Keratinocyte (primary cell): ENCODE results near the gene AGER. TPM values are rescaled to one million over a fixed set of nuclear protein-coding genes. Genes with fewer than 3 reads are reported as not detected.

ENCODE experiments used
- DNase-seq: peaks from one replicate; pipeline ENCODE4 v3.0.0-alpha.2; 2011; ENCODE audit warnings: low read depth, missing footprints, low spot score
- FAIRE-seq: peaks from 2 replicates; lab custom pipeline; 2011; peaks lifted over from hg19 to GRCh38; lab: Jason Lieb, UNC
- H2AFZ ChIP-seq: 2 replicates; pipeline ENCODE4 v1.6.0; 2012; ENCODE audit warnings: low read length, control low read depth, inconsistent platforms; ENCODE audit not compliant: control insufficient read depth
- H3K27ac ChIP-seq: 2 replicates; pipeline ENCODE4 v1.5.1; 2011; ENCODE audit warnings: low read length; ENCODE audit not compliant: control insufficient read depth, insufficient read depth
- H3K27me3 ChIP-seq: 3 replicates; pipeline ENCODE4 v1.6.0; 2011; ENCODE audit warnings: low read length; ENCODE audit not compliant: control insufficient read depth, insufficient read depth; ENCODE audit errors: extremely low read depth
- H3K36me3 ChIP-seq, 2 experiments: 2 replicates in 1 of 2; 3 replicates in 1 of 2; pipeline ENCODE4 v1.5.1; 2011; ENCODE audit warnings: low read length in 2 of 2, mild to moderate bottlenecking in 1 of 2; ENCODE audit not compliant: control insufficient read depth in 2 of 2, insufficient read depth in 2 of 2; ENCODE audit errors: extremely low read depth in 1 of 2
- H3K4me1 ChIP-seq: 3 replicates; pipeline ENCODE4 v1.5.1; 2011; ENCODE audit warnings: low read length; ENCODE audit not compliant: control insufficient read depth, insufficient read depth; ENCODE audit errors: extremely low read depth
- H3K4me2 ChIP-seq: 3 replicates; pipeline ENCODE4 v1.6.0; 2011; ENCODE audit warnings: low read depth, low read length; ENCODE audit not compliant: control insufficient read depth, insufficient read depth; ENCODE audit errors: extremely low read depth
- H3K4me3 ChIP-seq, 3 experiments: fragments of 200-600 bp in 1 of 3; sonication (generic) in 1 of 3; 2 replicates in 2 of 3; 3 replicates in 1 of 3; pipeline ENCODE4 v1.5.1; 2011 to 2016; ENCODE audit warnings: low read length in 3 of 3, mild to moderate bottlenecking in 3 of 3, control low read depth in 2 of 3, inconsistent platforms in 1 of 3, low read depth in 1 of 3, mixed read lengths in 1 of 3, mixed run types in 1 of 3, moderate library complexity in 1 of 3; ENCODE audit not compliant: control insufficient read depth in 2 of 3, insufficient read depth in 2 of 3; ENCODE audit errors: extremely low read depth in 1 of 3
- H3K79me2 ChIP-seq: 2 replicates; pipeline ENCODE4 v1.6.0; 2012; ENCODE audit warnings: low read length; ENCODE audit not compliant: control insufficient read depth, insufficient read depth
- H3K9ac ChIP-seq: 3 replicates; pipeline ENCODE4 v1.6.0; 2011; ENCODE audit warnings: low read length; ENCODE audit not compliant: control insufficient read depth, insufficient read depth; ENCODE audit errors: extremely low read depth
- H3K9me1 ChIP-seq: 3 replicates; pipeline ENCODE4 v1.6.0; 2011; ENCODE audit warnings: low read length; ENCODE audit not compliant: control insufficient read depth, insufficient read depth; ENCODE audit errors: extremely low read depth
- H3K9me3 ChIP-seq: 2 replicates; pipeline ENCODE4 v1.5.1; 2012; ENCODE audit warnings: low read depth, low read length; ENCODE audit not compliant: control insufficient read depth
- H4K20me1 ChIP-seq: 3 replicates; pipeline ENCODE4 v1.6.0; 2011; ENCODE audit warnings: low read length; ENCODE audit not compliant: control insufficient read depth, insufficient read depth; ENCODE audit errors: extremely low read depth
- CTCF ChIP-seq, 3 experiments: IDR thresholded peaks in 1 of 3; conservative IDR thresholded peaks in 1 of 3; optimal IDR thresholded peaks in 1 of 3; 2 replicates in 2 of 3; 3 replicates in 1 of 3; pipeline versions ENCODE3 to v1.5.1; 2011; ENCODE audit warnings: low read length in 3 of 3, mild to moderate bottlenecking in 3 of 3, moderate library complexity in 2 of 3, control low read depth in 1 of 3, inconsistent platforms in 1 of 3; ENCODE audit not compliant: insufficient read depth in 2 of 3; ENCODE audit errors: extremely low read depth in 1 of 3
- EZH2 ChIP-seq: IDR thresholded peaks from one replicate; pipeline ENCODE4 v1.6.1; 2012; ENCODE audit warnings: inconsistent platforms, mild to moderate bottlenecking, low read length, moderate library complexity
- dilution Hi-C: fragments of 300-500 bp; cut with MboI; formaldehyde crosslinking; loops from one replicate; pipeline ENCODE4 v1.7.0; 2020; ENCODE audit warnings: low sequenced_read_pairs; ENCODE audit not compliant: extremely low pct_ligation_motif_present
- polyA plus RNA-seq, 5 experiments: library from polyadenylated mRNA; depleted of rRNA in 3 of 5; stranded (reverse) in 3 of 5; stranded (forward) in 1 of 5; unstranded in 1 of 5; fragments of >200 nt; gene quantifications; 1 replicate in 1 of 5; 2 replicates in 3 of 5; 3 replicates in 1 of 5; pipeline versions ENCODE4 v1.2.1 to v1.2.3, GENCODE V29; 2011 to 2012; ENCODE audit warnings: missing spikeins in 2 of 5, low read depth in 1 of 5, low replicate concordance in 1 of 5

AGER gene
- polyA plus RNA-seq, 1 donor (not counting 4 experiments of a cell fraction or from before 2014, with no cell fraction given), result 2.4 TPM

- dilution Hi-C loops, result no loop called here
- H3K79me2 ChIP-seq, result no peaks in the 10 kb centered on the region
- no peaks in the 10 kb centered on the region for H3K9me3 ChIP-seq
- peaks cover 4% of the 10 kb centered on the region for H3K27me3 ChIP-seq
- DNase-seq (no peak), FAIRE-seq (no peak)
- peak overlapping the region; percentile 46 to 82 (median 66) for H3K4me3 ChIP-seq
- H3K4me1 ChIP-seq, result peaks cover 12% of the 10 kb centered on the region
- H2AFZ ChIP-seq, result peak overlapping the region; percentile 81
- H3K36me3 ChIP-seq, result no peaks in the 10 kb centered on the region
- peak overlapping the region; percentile 94 for H3K4me2 ChIP-seq
- TF ChIP-seq EZH2 (no peak), CTCF (optimal IDR thresholded peaks at IDR 0.05 in 1 of 3, IDR thresholded peaks at IDR 0.05 in 1 of 3, conservative IDR thresholded peaks at IDR 0.05 in 1 of 3; ENCODE audit: extremely low read depth in 1 of 3, insufficient read depth in 2 of 3, low read length in 3 of 3) (peak; percentile 45 to 58 (median 47))
- peak overlapping the region; percentile 54 for H3K27ac ChIP-seq
- no peaks in the 10 kb centered on the region for H3K9me1 ChIP-seq
- peak overlapping the region; percentile 71 for H3K9ac ChIP-seq
- H4K20me1 ChIP-seq, result no peaks in the 10 kb centered on the region
These were observed 35.6 kb downstream of the AGER start for GRCh38 chr6:32148289-32149091.

- TF ChIP-seq CTCF (optimal IDR thresholded peaks at IDR 0.05 in 1 of 3, IDR thresholded peaks at IDR 0.05 in 1 of 3, conservative IDR thresholded peaks at IDR 0.05 in 1 of 3; ENCODE audit: extremely low read depth in 1 of 3, insufficient read depth in 2 of 3, low read length in 3 of 3) (no peak), EZH2 (no peak)
- peaks cover 4% of the 10 kb centered on the region for H3K4me1 ChIP-seq
- no peaks in the 10 kb centered on the region for H3K9me3 ChIP-seq
- dilution Hi-C loops, result no loop called here
- no peak overlapping the region for H3K9ac ChIP-seq
- no peak overlapping the region for H3K4me3 ChIP-seq
- H4K20me1 ChIP-seq, result no peaks in the 10 kb centered on the region
- peaks cover 4% of the 10 kb centered on the region for H3K27me3 ChIP-seq
- H2AFZ ChIP-seq, result no peak overlapping the region
- DNase-seq (no peak), FAIRE-seq (no peak)
- H3K27ac ChIP-seq, result no peak overlapping the region
- H3K36me3 ChIP-seq, result no peaks in the 10 kb centered on the region
- H3K4me2 ChIP-seq, result peak overlapping the region; percentile 94
- H3K9me1 ChIP-seq, result no peaks in the 10 kb centered on the region
- H3K79me2 ChIP-seq, result no peaks in the 10 kb centered on the region
These were observed 36.5 kb downstream of the AGER start for GRCh38 chr6:32147401-32148132.
